HG03095 (cell line): Measurements from ENCODE around the gene SPZ1.
"Not testable (repeated sequence)": the region's sequence is repeated elsewhere in the genome, so short reads cannot be mapped to it uniquely, and the experiment has no call there.

Experiments used
- ATAC-seq: cut with Tn5 transposase; IDR thresholded peaks from one replicate; pipeline ENCODE4 v1.9.1; 2021; ENCODE audit warnings: moderate library complexity; ENCODE audit not compliant: unreplicated experiment

Gene SPZ1

GRCh38 chr5:80319702-80320101, at the start of gene SPZ1:
Gene SPZ1, plus strand, starts transcription at chr5:80320002. Its CDS starts 214 bp downstream, at chr5:80320216.
- no peak for ATAC-seq

GRCh38 chr5:80270543-80270942, 49.3 kb upstream of the SPZ1 start:
- ATAC-seq: not testable (repeated sequence)

GRCh38 chr5:80275347-80275746, 44.5 kb upstream of the SPZ1 start:
- no peak for ATAC-seq

GRCh38 chr5:80276186-80276585, 43.6 kb upstream of the SPZ1 start:
- no peak for ATAC-seq

GRCh38 chr5:80277191-80277590, 42.6 kb upstream of the SPZ1 start:
- no peak for ATAC-seq

GRCh38 chr5:80282054-80282453, 37.7 kb upstream of the SPZ1 start:
- no peak for ATAC-seq

- no peak for ATAC-seq
Measured at GRCh38 chr5:80283360-80283759, 36.4 kb upstream of the SPZ1 start.

- ATAC-seq: no peak
Measured at GRCh38 chr5:80284720-80285119, 35.1 kb upstream of the SPZ1 start.

- ATAC-seq: no peak
Measured at GRCh38 chr5:80288177-80288576, 31.6 kb upstream of the SPZ1 start.

GRCh38 chr5:80289320-80289719, 30.5 kb upstream of the SPZ1 start:
- ATAC-seq: no peak

GRCh38 chr5:80291761-80292160, 28.0 kb upstream of the SPZ1 start:
- no peak for ATAC-seq

GRCh38 chr5:80296121-80296520, 23.7 kb upstream of the SPZ1 start:
- no peak for ATAC-seq

- no peak for ATAC-seq
Measured at GRCh38 chr5:80299601-80300000, 20.2 kb upstream of the SPZ1 start.

- ATAC-seq: no peak
Measured at GRCh38 chr5:80300125-80300524, 19.7 kb upstream of the SPZ1 start.

GRCh38 chr5:80300796-80301195, 19.0 kb upstream of the SPZ1 start:
- not testable (repeated sequence) for ATAC-seq

GRCh38 chr5:80301342-80301741, 18.5 kb upstream of the SPZ1 start:
- ATAC-seq: not testable (repeated sequence)

GRCh38 chr5:80302636-80303035, 17.2 kb upstream of the SPZ1 start:
- no peak for ATAC-seq

GRCh38 chr5:80308526-80308925, 11.3 kb upstream of the SPZ1 start:
- no peak for ATAC-seq

GRCh38 chr5:80309871-80310665, 9.7 kb upstream of the SPZ1 start:
- ATAC-seq: no peak

GRCh38 chr5:80315244-80315643, 4.6 kb upstream of the SPZ1 start:
- no peak for ATAC-seq

GRCh38 chr5:80318212-80318611, 1.6 kb upstream of the SPZ1 start:
- ATAC-seq: no peak

- no peak for ATAC-seq
Measured at GRCh38 chr5:80324912-80325311, 5.1 kb downstream of the SPZ1 start.

- ATAC-seq: no peak
Measured at GRCh38 chr5:80326468-80326867, 6.7 kb downstream of the SPZ1 start.
